ENCODE data around the gene TAP1.
"Not testable (repeated sequence)": the region's sequence is repeated elsewhere in the genome, so short reads cannot be mapped to it uniquely, and the experiment has no call there.

- TF ChIP-seq CTCF (IDR thresholded peaks at IDR 0.05; ENCODE audit: low read depth, low read length, poor library complexity, severe bottlenecking); EZH2phosphoT487 (IDR thresholded peaks at IDR 0.05; ENCODE audit: borderline replicate concordance, low read length): not testable (repeated sequence)
Measured at GRCh38 chr6:32880962-32881361, 27.5 kb upstream of the TAP1 start.
